Neural progenitor cell (in vitro differentiated cells): ENCODE results near the gene KCNIP1.

Experiments used
- EZH2 ChIP-seq: fragments of 200-600 bp; sonication (generic); IDR thresholded peaks from 2 replicates; pipeline ENCODE4 v1.6.1; 2017; ENCODE audit warnings: antibody characterized with exemption, mild to moderate bottlenecking, moderate library complexity
- EZH2phosphoT487 ChIP-seq: fragments of 200-600 bp; sonication (generic); IDR thresholded peaks from 2 replicates; pipeline ENCODE4 v1.6.1; 2017; ENCODE audit warnings: antibody characterized with exemption
- TF ChIP-seq, protein P1 (sequence below): fragments of 200-600 bp; sonication (generic); IDR thresholded peaks from 2 replicates; pipeline ENCODE4 v1.5.1; 2017; ENCODE audit warnings: antibody characterized with exemption, mild to moderate bottlenecking

- TF ChIP-seq, protein P1, sequence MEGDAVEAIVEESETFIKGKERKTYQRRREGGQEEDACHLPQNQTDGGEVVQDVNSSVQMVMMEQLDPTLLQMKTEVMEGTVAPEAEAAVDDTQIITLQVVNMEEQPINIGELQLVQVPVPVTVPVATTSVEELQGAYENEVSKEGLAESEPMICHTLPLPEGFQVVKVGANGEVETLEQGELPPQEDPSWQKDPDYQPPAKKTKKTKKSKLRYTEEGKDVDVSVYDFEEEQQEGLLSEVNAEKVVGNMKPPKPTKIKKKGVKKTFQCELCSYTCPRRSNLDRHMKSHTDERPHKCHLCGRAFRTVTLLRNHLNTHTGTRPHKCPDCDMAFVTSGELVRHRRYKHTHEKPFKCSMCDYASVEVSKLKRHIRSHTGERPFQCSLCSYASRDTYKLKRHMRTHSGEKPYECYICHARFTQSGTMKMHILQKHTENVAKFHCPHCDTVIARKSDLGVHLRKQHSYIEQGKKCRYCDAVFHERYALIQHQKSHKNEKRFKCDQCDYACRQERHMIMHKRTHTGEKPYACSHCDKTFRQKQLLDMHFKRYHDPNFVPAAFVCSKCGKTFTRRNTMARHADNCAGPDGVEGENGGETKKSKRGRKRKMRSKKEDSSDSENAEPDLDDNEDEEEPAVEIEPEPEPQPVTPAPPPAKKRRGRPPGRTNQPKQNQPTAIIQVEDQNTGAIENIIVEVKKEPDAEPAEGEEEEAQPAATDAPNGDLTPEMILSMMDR = no peak
- no peak for TF ChIP-seq EZH2
- no peak for TF ChIP-seq EZH2phosphoT487
Observed at GRCh38 chr5:170470808-170471404, 32.9 kb upstream of the KCNIP1 start.
